NCI-H2081 treated with DMSO at 0.1 percent for 48 hours (cell line): Measurements from ENCODE around the gene RPRD1A.
A peak's percentile ranks its signal among the peaks of the same experiment; 100 is the strongest.
"Not testable (repeated sequence)": the region's sequence is repeated elsewhere in the genome, so short reads cannot be mapped to it uniquely, and the experiment has no call there.

Source experiments
- DNase-seq: peaks from one replicate; lab custom pipeline; 2025; lab: John Stamatoyannopoulos, UW

Gene RPRD1A, protein sequence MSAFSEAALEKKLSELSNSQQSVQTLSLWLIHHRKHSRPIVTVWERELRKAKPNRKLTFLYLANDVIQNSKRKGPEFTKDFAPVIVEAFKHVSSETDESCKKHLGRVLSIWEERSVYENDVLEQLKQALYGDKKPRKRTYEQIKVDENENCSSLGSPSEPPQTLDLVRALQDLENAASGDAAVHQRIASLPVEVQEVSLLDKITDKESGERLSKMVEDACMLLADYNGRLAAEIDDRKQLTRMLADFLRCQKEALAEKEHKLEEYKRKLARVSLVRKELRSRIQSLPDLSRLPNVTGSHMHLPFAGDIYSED

DNA sequence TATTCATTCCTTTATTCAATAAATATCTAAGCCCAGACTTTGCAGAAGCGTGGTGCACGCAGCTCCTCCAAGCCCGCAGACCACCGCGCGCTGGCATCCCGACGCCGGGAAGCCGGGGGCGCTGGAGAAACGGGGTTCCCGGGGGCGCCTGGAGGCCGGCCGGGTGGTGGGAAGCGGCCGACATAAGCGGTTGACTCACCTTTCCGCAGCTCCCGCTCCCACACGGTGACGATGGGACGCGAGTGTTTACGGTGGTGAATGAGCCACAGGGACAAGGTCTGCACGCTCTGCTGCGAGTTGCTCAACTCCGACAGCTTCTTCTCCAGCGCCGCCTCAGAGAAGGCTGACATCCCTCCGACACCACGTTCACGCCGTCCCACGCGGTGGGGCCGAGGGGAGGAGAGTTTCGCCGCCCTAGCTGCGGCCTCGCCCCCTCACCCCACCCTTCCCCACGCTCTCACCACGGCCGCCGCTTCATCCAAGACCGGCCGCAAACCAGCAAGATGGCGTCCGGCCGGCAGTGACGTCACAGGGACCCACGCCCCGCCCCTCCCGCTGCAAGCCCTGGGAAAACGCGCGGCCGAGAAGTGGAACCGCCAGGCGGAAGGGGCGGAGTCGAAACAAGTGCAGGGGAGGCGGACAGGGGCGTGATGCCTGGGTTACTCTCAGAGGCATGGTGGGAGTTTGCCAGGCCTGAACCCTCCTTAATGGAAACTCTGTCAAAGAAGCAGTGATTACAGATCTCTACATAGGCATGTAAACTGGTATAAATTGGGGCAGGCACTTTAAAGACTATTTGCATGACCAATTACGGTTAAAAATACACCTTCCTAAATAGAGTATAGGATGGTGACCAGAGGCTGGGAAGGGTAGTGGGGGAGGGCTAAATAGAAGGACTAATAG, at the start of gene RPRD1A:
RPRD1A (minus strand) TSS at position 505 of the 903 bp plus-strand sequence; CDS start at position 350, 155 bp downstream.
- peak; percentile 70 for DNase-seq

DNA sequence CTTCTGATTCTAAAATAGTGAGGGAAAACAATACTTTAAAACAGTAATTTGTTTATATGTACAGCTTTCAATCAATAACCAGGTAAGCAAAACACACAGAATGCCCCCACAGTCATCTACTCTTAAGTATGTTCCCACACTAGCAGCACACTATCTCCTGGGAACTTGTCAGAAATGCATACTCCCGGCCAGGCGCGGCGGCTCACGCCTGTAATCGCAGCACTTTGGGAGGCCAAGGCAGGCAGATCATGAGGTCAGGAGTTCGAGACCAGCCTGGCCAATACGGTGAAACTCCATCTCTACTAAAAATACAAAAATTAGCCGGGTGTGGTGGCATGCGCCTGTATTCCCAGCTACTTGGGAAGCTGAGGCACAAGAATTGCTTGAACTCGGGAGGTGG, 49.4 kb upstream of the RPRD1A start:
- not testable (repeated sequence) for DNase-seq

DNA sequence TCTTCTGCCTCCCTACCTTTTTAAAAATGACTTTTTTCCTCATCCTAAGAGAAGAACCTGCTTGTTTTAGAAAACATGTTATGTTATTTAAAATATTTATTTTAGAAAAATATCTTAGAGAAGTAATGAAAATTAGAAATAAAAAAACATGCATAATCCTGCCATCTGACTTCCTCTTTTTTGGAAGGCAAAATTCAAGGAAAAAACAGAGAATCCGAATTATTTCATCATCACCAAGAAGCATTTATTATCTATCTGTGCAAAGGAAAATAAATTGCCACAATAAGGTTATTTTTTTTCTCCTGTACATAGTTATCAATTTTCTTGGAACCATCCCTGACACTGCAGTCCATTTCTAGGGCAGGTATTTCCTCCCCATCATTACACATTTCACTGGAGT, 47.4 kb upstream of the RPRD1A start:
- DNase-seq = no peak

DNA sequence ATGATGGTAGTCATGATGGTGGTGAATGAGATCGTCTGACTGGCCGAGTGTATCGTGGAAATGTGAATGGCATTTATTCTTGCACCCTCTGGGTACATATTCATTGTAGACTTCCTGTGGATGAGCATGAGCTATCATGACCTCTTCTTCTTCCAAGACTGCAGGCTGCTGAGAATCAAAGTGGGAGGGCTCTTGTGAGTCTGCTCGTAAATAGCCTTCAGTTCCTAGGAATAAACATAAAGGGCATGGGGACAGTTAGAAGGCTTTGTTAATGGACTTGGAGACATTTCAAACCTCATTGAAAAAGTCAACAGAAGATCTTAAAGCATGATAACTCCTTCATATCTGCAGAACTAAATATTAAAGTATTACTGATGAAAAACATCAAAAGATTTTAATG, 46.9 kb upstream of the RPRD1A start:
- no peak for DNase-seq

DNA sequence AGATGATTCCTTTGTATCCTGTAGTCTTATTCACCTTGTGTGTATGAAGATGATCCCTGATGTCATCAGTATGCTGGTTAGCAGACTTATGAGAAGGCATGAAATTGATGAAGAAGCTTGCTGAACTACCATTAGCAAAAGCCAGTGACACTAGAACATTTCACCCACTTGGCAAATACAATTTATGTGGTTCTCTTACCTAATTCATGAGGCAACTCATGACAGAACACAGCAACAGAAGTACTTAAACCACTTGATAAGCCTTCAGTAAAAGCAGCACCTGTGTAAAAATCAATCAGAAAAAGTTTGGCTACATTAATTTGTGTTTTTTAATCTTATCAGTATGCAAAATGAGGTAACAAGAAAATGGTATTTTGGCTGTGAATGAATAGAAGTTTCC, 44.9 kb upstream of the RPRD1A start:
- DNase-seq = no peak

DNA sequence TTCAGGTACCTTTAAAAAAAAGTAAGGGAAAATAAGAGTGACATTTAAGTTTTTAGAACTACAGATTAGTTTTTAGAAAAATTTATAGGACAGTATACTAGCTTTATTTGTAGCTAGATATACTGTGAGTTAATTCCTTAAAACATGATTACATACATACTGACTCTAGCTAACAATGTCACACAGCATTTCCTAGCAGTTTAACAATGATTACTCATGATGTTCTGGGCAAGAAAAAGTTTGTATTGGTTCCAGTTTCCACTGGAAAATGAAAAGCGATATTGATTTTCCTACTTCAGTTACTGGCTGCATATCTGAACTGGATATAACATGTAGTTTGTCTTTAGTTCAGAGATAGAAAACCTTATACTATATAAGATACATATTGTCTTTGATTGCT, 42.4 kb upstream of the RPRD1A start:
- DNase-seq = no peak

DNA sequence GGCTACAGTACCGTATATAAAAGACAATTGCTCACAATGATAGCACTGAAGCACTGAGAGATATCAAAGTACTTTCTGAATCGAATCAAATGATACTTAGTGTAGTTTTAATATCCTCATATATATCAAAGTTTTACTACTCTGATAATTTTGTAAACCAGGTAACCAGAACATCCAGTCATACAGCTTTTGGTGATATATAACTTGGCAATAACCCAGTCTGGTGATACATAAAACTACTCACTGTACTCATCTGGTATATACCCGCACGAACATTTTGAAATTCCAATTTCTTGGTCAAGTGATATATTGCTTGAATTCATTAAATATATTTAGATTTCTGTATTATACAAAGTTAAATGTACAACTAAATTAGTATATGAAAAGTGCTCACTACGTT, 41.2 kb upstream of the RPRD1A start:
- DNase-seq = no peak

DNA sequence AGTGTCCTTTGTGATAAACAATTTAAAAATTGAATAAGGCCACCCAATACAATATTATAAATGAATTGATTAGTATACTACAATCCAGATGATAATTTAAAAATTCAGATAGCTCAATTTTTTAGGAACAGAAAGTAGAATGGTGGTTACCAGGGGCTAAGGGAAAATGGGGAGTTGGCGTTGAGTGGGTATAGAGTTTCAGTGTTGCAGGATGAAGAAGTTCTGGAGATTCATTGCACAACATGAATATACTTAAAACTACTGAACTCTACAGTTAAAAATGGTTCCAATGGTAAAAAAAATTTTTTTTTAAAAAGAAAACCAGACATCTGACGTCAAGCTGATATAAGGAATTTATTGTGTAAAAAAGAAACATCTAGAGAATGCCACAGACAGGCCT, 40.8 kb upstream of the RPRD1A start:
- DNase-seq = no peak

DNA sequence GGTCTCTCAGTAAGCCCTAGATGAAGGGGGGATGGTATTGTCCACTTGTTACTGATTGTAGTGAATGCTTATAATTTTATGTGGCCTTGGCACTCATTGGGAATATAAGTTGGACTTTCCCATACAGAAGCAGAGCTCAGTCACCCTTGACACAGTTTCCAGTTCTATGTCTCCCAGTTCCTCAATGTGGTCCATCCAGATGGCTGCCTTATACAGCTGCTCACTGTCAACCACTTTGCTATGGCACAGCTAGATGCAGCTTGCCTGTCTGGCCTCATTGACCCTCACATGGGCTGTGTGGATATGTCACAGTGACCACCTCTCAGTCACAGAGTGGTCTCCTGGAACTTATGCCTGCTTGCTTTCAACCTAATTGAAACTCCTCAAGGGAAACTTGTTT, 40.1 kb upstream of the RPRD1A start:
- DNase-seq = no peak

DNA sequence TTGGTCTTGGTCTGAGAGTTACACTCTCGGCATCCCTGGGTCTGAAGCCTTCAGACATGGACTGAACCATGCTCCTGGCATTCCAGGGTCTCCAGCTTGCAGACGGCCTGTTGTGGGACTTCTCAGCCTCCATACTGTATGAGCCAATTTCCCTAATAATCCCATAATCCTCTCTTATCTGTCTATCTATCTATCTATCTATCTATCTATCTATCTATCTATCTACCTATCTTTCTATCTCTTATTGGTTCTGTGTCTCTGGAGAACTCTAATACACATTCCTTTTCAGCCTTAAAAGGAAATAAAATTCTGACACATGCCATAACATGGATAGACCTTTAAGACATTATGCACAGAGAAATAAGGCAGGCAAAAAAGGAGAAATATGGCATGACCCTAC, 37.4 kb upstream of the RPRD1A start:
- no peak for DNase-seq

DNA sequence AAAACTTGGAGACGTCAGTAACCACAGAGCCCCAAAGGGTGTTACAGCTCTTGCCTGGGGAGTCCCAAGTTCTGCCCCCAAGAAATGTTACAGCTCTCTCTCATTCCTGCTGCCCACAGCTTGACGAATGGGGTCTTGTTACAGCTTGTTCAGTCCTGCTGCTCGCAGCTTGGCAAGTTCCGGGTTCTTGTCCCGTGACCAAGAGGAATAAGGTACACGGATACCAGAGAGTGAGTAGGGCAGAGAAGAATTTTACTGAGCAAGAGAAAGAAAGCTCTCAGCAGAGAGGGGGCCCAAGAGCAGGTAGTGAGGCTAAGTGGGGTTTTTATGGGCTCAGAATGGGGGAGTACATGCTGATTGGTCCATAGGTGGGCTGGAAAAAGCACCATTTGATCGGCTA, 34.6 kb upstream of the RPRD1A start:
- DNase-seq = no peak

DNA sequence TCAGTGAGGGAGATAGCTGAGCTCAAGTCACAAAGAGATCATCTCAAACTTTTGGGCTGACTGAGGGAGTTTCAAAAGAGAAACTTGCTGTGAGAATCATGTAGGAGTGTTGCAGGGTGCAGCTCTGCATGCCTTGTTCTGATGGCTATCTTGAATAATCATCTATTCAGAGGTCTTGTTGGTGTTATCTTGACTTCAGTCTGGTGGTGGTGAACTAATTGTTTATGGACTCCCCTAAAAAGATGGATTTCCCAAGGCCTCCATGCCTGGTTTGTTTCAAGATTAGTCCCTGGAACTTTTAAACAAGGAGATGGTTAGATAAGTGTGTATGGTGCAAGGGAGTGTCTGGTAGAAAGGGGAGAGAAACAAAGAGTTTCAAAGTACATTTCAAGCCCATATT, 32.0 kb upstream of the RPRD1A start:
- no peak for DNase-seq

DNA sequence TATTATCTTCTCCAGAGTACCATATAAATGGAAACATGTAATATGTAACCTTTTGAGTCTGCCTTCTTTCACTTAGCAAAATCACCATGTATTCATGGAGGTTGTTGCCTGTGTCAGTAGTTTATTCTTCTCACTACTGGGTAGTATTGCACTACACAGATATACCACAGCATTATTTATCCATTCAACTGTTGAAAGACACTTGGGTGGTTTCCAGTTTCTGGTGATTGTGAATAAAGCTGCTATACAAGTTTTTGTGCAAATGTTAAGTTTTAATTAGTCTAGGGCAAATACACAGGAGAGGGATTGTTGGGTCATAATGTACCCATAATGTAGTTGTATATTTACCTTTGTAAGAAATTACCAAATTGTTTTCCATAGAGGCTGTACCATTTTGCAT, 29.6 kb upstream of the RPRD1A start:
- no peak for DNase-seq

DNA sequence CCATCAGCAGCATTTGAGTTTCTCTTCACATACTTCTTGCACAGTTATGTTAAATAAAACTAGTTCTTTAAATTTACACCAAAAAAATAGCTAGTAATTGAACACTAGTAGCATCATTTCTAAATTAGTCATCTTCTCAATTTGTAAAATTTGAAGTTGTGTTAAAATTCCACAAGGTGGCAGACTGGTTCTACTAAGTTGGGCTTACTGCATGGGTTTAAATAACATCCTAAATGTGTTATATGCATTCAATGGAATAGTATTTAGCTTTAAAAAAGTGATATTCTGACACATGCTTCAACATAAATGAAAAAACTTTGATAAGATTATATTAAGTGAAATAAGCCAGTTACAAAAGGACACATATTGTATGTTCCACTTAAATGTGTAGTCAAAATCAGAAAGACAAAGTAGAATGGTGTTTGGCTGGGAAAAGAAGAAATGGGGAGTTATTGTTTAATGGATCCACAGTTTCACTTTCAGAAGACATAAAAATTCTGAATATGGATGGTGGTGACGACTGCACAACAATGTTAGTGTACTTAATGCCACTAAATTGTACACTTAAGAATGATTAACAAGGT, 28.7 kb upstream of the RPRD1A start:
- peak; percentile 5 for DNase-seq

DNA sequence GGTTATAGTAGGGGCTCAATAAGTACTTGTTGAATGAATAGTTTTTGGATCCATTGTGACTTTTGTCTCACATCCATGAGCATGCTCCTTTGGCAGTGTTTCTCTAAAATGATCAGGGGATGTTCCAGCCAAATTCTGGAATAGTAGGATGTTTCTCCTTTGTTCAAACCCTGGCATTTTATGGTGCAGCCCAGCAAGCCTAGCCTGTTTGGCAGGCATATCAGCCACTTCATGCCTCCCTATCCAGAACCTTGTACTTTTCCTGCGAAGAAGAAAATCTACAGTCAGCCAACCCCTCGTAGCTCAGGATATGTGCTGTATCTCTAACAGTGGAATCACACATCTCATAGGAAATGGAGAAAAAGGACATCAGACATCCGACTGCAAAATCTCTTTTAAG, 27.1 kb upstream of the RPRD1A start:
- DNase-seq = no peak

DNA sequence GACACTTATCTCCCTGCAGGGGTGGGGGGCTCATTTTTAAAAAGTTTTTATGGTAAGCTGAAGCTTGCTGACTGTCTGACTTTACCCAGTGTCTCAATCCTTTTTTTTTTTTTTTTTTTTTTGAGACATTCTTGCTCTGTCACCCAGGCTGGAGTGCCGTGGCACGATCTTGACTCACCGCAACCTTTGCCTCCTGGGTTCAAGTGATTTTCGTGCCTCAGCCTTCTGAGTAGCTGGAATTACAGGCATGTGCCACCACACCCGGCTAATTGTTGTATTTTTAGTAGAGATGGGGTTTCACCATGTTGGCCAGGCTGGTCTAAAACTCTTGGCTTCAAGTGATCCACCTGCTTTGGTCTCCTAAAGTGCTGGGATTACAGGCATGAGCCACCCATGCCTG, 24.8 kb upstream of the RPRD1A start:
- DNase-seq = not testable (repeated sequence)

DNA sequence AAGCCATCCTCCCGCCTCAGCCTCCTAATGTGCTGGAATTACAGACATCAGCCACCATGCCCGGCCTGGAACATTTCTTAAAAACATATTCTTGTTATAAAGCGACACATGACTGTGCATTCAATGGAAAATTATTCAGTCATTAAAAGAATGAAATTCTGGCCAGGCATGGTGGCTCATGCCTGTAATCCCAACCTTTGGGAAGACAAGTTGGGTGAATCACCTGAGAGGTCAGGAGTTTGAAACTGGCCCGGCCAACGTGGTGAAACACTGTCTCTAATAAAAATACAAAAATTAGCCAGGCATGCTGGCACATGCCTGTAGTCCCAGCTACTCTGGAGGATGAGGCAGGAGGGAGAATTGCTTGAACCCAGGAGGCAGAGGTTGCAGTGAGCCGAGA, 21.6 kb upstream of the RPRD1A start:
- DNase-seq = no peak

DNA sequence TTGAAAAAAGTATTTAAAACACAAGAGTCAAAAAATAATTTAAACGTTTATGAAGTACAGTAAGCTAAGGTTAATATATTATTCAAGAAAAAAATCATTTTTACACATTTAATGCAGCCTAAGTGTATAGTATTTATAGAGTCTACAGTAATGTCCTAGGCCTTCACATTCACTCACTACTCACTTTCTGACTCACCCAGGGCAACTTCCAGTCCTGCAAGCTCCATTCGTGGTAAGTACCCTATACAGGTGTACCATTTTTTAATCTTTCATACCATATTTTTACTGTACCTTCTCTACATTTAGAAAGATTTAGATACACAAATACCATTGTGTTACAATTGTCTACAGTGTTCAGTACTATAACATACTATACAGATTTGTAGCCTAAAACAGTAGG, 20.9 kb upstream of the RPRD1A start:
- no peak for DNase-seq

DNA sequence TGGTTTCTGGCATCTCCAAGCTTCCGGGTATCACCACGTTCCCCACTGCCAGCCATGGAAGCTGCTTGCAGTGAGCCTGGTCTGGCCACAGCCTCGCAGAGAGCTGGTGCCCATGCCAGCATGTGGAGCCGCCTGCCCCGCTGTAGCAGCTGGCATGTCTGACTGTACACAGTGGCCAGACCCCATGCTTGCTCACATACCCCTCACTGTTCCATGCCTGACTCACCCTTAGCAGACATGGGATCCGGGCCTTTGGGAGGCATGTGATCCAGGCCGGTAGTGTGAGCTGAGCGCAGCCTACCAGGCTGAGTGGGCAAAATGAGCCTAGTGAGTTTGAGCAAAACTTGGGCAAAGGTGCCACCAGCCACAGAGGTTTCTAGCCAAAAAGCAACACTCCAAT, 18.8 kb upstream of the RPRD1A start:
- no peak for DNase-seq

DNA sequence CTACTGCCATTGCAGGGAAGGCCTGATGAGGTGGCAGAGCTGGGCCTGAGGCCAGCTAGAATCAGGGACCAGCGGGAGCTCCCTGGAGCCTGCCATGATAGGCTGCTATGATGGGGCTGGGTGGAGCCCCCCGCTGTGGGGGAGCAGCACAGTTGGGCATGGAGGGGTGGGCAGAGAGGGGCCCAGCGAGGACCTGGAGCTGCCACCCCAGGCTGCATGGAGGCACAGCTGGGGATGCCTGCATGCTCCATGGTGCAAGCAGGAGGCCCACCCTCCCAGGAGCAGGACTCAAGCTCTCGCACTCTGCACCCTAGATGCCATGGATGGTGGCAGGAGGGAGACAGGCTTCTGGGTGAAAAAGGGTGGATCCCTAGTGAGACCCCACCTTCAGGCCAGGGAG, 17.8 kb upstream of the RPRD1A start:
- DNase-seq = no peak

DNA sequence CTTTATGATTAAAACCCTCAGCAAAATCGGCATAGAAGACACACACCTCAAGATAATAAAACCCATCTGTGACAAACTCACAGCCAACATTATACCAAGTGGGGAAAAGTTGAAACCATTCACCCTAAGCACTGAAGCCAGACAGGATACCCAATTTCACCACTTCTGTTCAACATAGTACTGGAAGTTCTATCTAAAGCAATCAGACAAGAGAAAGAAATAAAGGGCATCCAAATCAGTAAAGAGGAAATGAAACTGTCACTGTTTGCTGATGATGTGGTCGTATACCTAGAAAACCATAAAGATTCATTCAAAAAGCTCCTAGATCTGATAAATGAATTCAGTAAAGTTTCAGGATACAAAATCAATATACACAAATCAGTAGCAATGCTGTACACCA, 16.4 kb upstream of the RPRD1A start:
- DNase-seq = no peak

DNA sequence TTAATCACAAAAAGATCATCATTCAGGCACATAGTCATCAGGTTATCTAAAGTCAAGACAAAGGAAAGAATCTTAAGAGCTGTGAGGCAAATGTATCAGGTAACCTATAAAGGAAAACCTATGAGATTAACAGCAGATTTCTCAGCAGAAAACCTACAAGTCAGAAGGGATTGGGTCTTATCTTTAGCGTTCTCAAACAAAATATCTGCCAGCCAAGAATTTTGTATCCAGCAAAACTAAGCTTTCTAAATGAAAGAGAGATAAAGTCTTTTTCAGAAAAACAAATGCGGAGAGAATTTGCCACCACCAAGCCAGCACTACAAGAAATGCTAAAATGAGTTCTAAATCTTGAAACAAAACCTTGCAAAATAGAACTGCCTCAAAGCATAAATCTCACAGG, 13.8 kb upstream of the RPRD1A start:
- DNase-seq = not testable (repeated sequence)
